Memory B cell (primary cell): Measurements from ENCODE around the gene LIPE.
A peak's percentile ranks its signal among the peaks of the same experiment; 100 is the strongest.

ENCODE experiments used
- ATAC-seq: fragments of 150-1000 bp; cut with Tn5 transposase; 2 replicates; pipeline ENCODE4 v1.10.0; 2021; ENCODE audit warnings: low read depth, mild to moderate bottlenecking, moderate library complexity
- DNase-seq, 2 donors: peaks; one replicate each; pipeline ENCODE4 v3.0.0; 2022; ENCODE audit warnings: low spot score in 2 of 2
- H3K27ac Mint-ChIP-seq: one replicate; pipeline ENCODE4 v1.8.0; 2022; ENCODE audit warnings: mild to moderate bottlenecking, moderate library complexity, mixed read lengths
- H3K27me3 Mint-ChIP-seq: one replicate; pipeline ENCODE4 v1.8.0; 2022; ENCODE audit warnings: mixed read lengths
- H3K36me3 Mint-ChIP-seq: one replicate; pipeline ENCODE4 v1.8.0; 2022; ENCODE audit warnings: mild to moderate bottlenecking, mixed read lengths
- H3K4me1 Mint-ChIP-seq: one replicate; pipeline ENCODE4 v1.8.0; 2022; ENCODE audit warnings: mixed read lengths
- H3K4me3 Mint-ChIP-seq: one replicate; pipeline ENCODE4 v1.8.0; 2022; ENCODE audit warnings: mild to moderate bottlenecking, moderate library complexity, mixed read lengths
- H3K9me3 Mint-ChIP-seq: one replicate; pipeline ENCODE4 v1.8.0; 2022; ENCODE audit warnings: mixed read lengths

The LIPE gene

GRCh38 chr19:42369433-42370067, 57.6 kb downstream of the LIPE start:
- H3K36me3 Mint-ChIP-seq = peaks cover 2% of the 10 kb centered on the region
- peaks cover 36% of the 10 kb centered on the region for H3K4me1 Mint-ChIP-seq
- no peaks in the 10 kb centered on the region for H3K9me3 Mint-ChIP-seq
- DNase-seq (no peak), ATAC-seq (no peak)
- H3K4me3 Mint-ChIP-seq = no peak overlapping the region
- H3K27me3 Mint-ChIP-seq = no peaks in the 10 kb centered on the region
- no peak overlapping the region for H3K27ac Mint-ChIP-seq

- no peaks in the 10 kb centered on the region for H3K9me3 Mint-ChIP-seq
- DNase-seq (no peak), ATAC-seq (no peak)
- no peak overlapping the region for H3K4me3 Mint-ChIP-seq
- H3K36me3 Mint-ChIP-seq = peaks cover 2% of the 10 kb centered on the region
- H3K4me1 Mint-ChIP-seq = peaks cover 43% of the 10 kb centered on the region
- H3K27ac Mint-ChIP-seq = peak overlapping the region; percentile 20
- H3K27me3 Mint-ChIP-seq = no peaks in the 10 kb centered on the region
These were observed 58.4 kb downstream of the LIPE start for GRCh38 chr19:42368765-42369164.

GRCh38 chr19:42368360-42368759, 58.8 kb downstream of the LIPE start:
- H3K27me3 Mint-ChIP-seq = no peaks in the 10 kb centered on the region
- H3K4me3 Mint-ChIP-seq = no peak overlapping the region

GRCh38 chr19:42367929-42368328, 59.3 kb downstream of the LIPE start:
- no peak for DNase-seq
- ATAC-seq = no peak
- Mint-ChIP-seq H3K27me3 (no peaks in the 10 kb centered on the region), H3K4me1 (peaks cover 51% of the 10 kb centered on the region), H3K4me3 (no peak overlapping the region), H3K27ac (peak overlapping the region; percentile 28), H3K9me3 (peaks cover 1% of the 10 kb centered on the region), H3K36me3 (peaks cover 5% of the 10 kb centered on the region)

More at GRCh38 chr19:42368360-42368759, 58.8 kb downstream of the LIPE start:
- DNase-seq (no peak), ATAC-seq (no peak)
- Mint-ChIP-seq H3K27ac (no peak overlapping the region), H3K36me3 (peaks cover 5% of the 10 kb centered on the region), H3K9me3 (peaks cover 1% of the 10 kb centered on the region), H3K4me1 (peaks cover 47% of the 10 kb centered on the region)

- H3K27me3 Mint-ChIP-seq = no peaks in the 10 kb centered on the region
- peaks cover 5% of the 10 kb centered on the region for H3K36me3 Mint-ChIP-seq
- DNase-seq (no peak), ATAC-seq (no peak)
- peak overlapping the region; percentile 8 for H3K4me3 Mint-ChIP-seq
- H3K27ac Mint-ChIP-seq = peak overlapping the region; percentile 65
- peaks cover 1% of the 10 kb centered on the region for H3K9me3 Mint-ChIP-seq
- H3K4me1 Mint-ChIP-seq = peaks cover 47% of the 10 kb centered on the region
These were observed 60.5 kb downstream of the LIPE start for GRCh38 chr19:42366673-42367072.

- Mint-ChIP-seq H3K9me3 (peaks cover 1% of the 10 kb centered on the region), H3K4me1 (peaks cover 37% of the 10 kb centered on the region), H3K36me3 (peaks cover 9% of the 10 kb centered on the region), H3K4me3 (peak overlapping the region; percentile 49), H3K27me3 (no peaks in the 10 kb centered on the region), H3K27ac (peak overlapping the region; percentile 94)
- ATAC-seq (peak; percentile 71), DNase-seq (peak in 1 of 2 donors; percentile 47)
These were observed 63.4 kb downstream of the LIPE start for GRCh38 chr19:42363614-42364346.

- peak overlapping the region; percentile 14 for H3K4me3 Mint-ChIP-seq
- H3K36me3 Mint-ChIP-seq = peaks cover 9% of the 10 kb centered on the region
- peak overlapping the region; percentile 94 for H3K27ac Mint-ChIP-seq
- no peaks in the 10 kb centered on the region for H3K27me3 Mint-ChIP-seq
- peaks cover 1% of the 10 kb centered on the region for H3K9me3 Mint-ChIP-seq
- DNase-seq (no peak), ATAC-seq (no peak)
- peaks cover 33% of the 10 kb centered on the region for H3K4me1 Mint-ChIP-seq
These were observed 64.2 kb downstream of the LIPE start for GRCh38 chr19:42362891-42363440.

GRCh38 chr19:42362342-42362741, 64.8 kb downstream of the LIPE start:
- Mint-ChIP-seq H3K27me3 (no peaks in the 10 kb centered on the region), H3K36me3 (peaks cover 11% of the 10 kb centered on the region), H3K9me3 (peaks cover 1% of the 10 kb centered on the region), H3K4me1 (peaks cover 33% of the 10 kb centered on the region), H3K4me3 (no peak overlapping the region), H3K27ac (no peak overlapping the region)
- ATAC-seq (no peak), DNase-seq (no peak)

- H3K4me3 Mint-ChIP-seq = peak overlapping the region; percentile 21
- H3K27me3 Mint-ChIP-seq = no peaks in the 10 kb centered on the region
- H3K36me3 Mint-ChIP-seq = peaks cover 11% of the 10 kb centered on the region
- no peak for DNase-seq
- ATAC-seq = no peak
- peaks cover 32% of the 10 kb centered on the region for H3K4me1 Mint-ChIP-seq
- peak overlapping the region; percentile 84 for H3K27ac Mint-ChIP-seq
- peaks cover 1% of the 10 kb centered on the region for H3K9me3 Mint-ChIP-seq
These were observed 65.7 kb downstream of the LIPE start for GRCh38 chr19:42361545-42361910.

GRCh38 chr19:42360787-42361544, 66.2 kb downstream of the LIPE start:
- H3K27me3 Mint-ChIP-seq = no peaks in the 10 kb centered on the region

GRCh38 chr19:42357290-42357689, 69.9 kb downstream of the LIPE start:
- no peak overlapping the region for H3K4me3 Mint-ChIP-seq
- no peaks in the 10 kb centered on the region for H3K27me3 Mint-ChIP-seq
- no peaks in the 10 kb centered on the region for H3K9me3 Mint-ChIP-seq
- H3K36me3 Mint-ChIP-seq = peaks cover 14% of the 10 kb centered on the region
- H3K4me1 Mint-ChIP-seq = peaks cover 8% of the 10 kb centered on the region
- no peak for DNase-seq
- no peak overlapping the region for H3K27ac Mint-ChIP-seq
- ATAC-seq = no peak

More at GRCh38 chr19:42360787-42361544, 66.2 kb downstream of the LIPE start:
- DNase-seq (no peak), ATAC-seq (no peak)
- Mint-ChIP-seq H3K9me3 (peaks cover 1% of the 10 kb centered on the region), H3K4me1 (peaks cover 30% of the 10 kb centered on the region), H3K36me3 (peaks cover 11% of the 10 kb centered on the region), H3K27ac (peak overlapping the region; percentile 84), H3K4me3 (no peak overlapping the region)

- H3K4me3 Mint-ChIP-seq = no peak overlapping the region
- H3K4me1 Mint-ChIP-seq = peaks cover 11% of the 10 kb centered on the region
- ATAC-seq (no peak), DNase-seq (no peak)
- no peaks in the 10 kb centered on the region for H3K27me3 Mint-ChIP-seq
- no peaks in the 10 kb centered on the region for H3K9me3 Mint-ChIP-seq
- H3K36me3 Mint-ChIP-seq = peaks cover 18% of the 10 kb centered on the region
- no peak overlapping the region for H3K27ac Mint-ChIP-seq
These were observed 70.5 kb downstream of the LIPE start for GRCh38 chr19:42356686-42357085.

GRCh38 chr19:42355896-42356295, 71.3 kb downstream of the LIPE start:
- Mint-ChIP-seq H3K4me1 (peaks cover 9% of the 10 kb centered on the region), H3K27ac (no peak overlapping the region), H3K27me3 (no peaks in the 10 kb centered on the region), H3K4me3 (no peak overlapping the region), H3K9me3 (no peaks in the 10 kb centered on the region), H3K36me3 (peaks cover 15% of the 10 kb centered on the region)
- DNase-seq = no peak
- ATAC-seq = no peak
